ENCODE measurements around the gene FLT4. TPM values are rescaled to one million over a fixed set of nuclear protein-coding genes. Genes with fewer than 3 reads are reported as not detected.

FLT4 gene
- polyA plus RNA-seq, 12 donors: 5.9 to 21.3 (median 7.7) TPM; not detected in 1

DNA sequence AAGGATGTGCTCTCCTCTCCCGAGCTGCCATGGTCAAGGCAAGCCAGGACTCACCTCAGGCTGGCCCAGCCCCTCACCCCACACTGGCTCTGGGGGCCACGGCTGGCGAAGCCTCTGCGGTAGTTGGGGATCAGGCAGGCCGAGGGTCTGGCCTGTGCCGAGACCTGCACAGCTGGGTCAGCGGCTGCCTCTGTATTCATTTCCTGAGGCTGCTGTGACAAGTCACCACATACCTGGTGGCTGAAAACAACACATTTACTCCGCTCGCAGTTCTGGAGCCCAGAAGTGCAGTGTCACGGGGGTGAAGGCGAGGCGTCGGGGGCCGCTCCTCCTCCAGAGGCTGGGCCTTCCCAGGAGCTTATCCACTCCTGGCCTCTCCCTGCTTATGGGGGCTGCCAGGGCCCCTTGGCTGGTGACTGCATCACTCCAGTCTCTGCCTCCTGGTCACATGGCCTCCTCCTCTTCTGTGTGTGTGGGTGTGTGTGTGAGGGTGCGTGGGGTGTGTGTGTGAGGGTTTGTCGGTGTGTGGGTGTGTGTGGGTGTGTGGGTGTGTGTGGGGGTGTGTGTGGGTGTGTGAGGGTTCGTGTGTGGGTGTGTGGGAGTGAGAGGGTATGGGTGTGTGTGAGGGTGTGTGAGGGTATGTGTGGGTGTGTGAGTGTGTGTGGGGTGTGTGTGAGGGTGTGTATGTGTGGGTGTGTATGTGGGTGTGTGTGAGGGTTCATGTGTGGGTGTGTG lies 54.9 kb downstream of the FLT4 start:
- DNase-seq: no peak

DNA sequence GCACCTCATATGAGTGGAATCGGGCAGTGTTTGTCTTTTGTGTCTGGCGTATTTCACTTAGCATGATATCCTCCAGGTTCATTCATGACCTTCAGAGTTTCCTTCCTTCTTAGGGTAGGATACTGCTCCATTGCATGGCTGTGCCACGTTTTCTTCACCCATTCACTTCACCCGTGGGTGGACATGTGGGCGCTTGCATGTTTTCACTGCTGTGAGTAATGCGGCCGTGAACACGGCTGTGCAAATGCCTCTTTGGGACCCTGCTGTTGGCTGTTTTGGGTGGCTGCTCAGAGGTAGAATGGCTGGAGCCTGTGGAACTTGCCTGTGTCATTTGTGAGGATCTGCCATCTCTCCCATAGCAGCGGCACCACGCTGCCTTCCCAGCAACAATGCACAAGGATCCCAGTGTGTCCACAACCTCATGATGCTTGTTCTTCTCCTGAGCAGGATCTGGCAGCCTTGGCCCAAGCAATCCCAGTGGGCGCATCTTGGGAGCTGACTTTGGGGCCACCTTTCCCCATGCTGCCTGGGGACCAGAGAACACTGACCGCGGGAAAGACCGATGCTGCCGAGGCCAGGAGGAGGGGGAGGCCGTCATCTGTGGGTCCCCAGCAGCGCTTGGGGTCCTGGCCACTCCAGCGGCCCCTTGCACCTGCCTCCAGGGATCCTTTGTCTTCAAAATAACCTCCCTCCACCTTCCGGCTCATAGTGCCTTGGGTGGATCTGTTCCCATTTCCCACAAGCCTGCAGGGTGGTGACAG lies 55.8 kb downstream of the FLT4 start:
- no peak for DNase-seq

DNA sequence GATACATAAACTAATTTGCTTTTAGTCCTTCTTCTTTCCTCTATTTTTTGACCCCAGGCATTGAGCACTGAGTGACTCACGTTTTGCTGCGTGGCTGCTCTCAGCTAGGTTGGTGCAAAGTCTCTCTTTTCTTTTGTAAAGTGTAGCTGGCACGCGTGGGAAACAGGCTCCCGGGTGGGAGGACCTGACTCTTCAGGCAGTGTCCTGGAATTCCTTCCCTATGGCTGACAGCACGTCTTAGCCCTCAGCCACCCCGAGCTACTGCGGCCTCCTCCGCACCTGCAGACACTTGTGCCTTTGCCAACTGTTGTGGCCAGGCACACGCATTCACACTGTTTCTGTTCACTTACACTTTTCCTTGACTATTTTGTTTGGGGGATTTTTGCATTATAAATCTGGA lies 57.2 kb downstream of the FLT4 start:
- no peak for DNase-seq

DNA sequence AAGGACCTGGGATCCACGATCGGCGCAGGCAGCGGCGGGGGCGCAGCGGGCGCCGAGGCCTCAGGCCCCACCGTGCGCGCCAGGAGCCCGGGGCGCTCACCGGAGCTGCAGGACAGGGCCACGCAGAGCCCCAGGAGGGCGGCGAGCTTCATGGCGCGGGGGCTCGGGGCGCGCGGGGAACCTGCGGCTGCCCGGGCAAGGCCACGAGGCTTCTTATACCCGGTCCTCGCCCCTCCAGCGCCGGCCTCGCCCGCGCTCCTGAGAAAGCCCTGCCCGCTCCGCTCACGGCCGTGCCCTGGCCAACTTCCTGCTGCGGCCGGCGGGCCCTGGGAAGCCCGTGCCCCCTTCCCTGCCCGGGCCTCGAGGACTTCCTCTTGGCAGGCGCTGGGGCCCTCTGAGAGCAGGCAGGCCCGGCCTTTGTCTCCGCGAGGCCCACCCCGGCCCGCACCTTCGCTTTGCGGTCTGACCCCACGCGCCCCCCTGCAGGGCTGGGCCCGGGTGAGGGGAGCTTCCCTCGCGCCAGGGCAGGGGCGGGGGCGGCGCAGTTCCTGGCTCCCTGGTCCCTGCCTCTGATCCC lies 58.0 kb downstream of the FLT4 start, which contains the start of gene SCGB3A1:
Gene SCGB3A1, minus strand, starts transcription at position 189 of the 577 bp plus-strand sequence. Its CDS starts 37 bp downstream, at position 152.
- DNase-seq: no peak

DNA sequence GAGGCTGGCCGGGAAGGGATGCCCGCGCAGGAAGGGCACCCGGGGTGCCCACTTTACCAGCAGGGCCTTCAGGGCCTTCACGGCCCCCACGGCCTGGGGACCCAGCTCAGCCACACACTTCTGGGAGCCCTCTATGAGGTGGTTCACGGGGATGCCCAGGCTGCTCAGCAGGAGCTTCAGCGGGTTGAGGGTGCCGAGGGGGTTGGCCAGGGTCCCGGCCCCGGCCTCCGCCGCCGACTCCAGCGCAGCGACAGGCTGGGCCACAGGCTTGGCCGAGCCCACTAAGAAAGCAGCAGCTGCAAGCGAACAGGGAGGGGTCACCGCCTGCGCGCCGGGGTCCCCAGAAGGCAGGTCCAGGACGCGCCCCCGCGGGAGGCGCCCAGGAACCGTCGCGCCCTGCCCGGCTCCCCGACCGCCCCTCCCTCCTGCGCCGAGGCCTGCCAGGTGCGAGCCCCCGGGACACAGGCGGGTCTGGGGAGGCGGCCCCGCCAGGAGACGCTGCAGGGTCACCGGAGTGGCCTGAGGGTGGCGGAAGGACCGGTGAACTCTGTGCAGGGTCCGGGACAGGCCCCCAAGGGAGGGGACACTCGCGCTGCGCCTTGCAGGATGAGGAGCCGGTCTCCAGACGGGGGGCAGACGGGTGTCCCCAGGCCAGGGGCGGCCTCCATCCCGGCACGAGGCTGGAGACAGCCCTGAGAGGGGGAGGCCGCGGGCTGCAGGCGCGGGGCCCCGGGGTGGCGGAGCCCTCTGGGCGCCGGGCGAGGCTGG lies 58.7 kb downstream of the FLT4 start:
- no peak for DNase-seq

DNA sequence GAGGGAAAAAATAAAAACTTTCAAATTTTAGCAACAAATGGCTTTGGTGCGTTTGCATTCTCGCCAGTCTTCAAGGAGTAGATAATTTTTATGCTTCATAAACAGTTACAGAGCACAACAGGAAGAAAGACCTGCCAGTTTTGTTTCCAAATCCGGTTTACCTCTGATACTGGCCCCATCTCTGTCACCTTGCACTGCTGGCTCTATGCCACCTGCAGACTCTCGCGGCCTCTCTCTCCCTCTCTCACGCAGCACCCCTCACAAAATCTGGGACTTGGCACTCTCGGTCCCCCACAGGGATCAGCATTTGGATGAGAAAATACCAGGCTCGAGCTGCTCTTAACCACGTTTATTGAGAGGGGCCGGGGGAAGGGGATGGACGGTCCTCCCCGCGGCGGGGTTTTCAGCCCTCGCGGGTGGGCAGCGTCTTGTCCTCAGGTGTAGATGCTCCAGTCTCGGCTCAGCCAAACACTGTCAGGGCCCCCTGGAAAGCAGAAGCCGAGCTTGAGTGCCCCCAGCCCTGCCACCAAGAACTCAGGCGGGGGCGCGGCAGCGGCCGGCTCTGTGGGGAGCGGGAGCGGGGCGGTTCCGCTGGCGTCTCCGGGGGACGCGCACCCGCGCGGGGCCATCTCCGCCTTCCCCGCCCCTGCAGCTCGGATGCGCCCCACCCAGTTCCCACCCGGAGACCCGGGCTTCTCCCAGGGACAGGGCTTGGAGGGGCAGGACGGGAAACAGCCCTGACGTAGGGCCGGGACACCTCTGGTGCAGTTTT lies 59.4 kb downstream of the FLT4 start:
- no peak for DNase-seq

DNA sequence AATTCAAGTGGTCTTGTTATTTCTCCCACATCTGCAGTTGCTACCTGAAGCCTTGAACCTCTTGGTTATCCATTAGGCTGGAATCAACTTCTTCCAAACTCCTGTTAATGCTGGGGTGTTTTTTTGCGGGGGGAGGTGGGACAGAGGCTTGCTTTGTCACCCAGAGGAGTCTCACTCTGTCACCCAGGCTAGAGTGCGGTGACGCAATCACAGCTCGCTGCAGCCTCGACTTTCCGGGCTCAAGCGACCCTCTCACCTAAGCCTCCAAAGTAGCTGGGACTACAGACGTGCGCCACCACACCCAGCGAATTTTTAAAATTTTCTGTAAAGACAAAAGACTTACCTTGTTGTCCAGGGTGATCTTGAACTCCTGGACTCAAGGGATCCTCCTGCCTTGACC lies 62.5 kb downstream of the FLT4 start:
- no peak for DNase-seq

DNA sequence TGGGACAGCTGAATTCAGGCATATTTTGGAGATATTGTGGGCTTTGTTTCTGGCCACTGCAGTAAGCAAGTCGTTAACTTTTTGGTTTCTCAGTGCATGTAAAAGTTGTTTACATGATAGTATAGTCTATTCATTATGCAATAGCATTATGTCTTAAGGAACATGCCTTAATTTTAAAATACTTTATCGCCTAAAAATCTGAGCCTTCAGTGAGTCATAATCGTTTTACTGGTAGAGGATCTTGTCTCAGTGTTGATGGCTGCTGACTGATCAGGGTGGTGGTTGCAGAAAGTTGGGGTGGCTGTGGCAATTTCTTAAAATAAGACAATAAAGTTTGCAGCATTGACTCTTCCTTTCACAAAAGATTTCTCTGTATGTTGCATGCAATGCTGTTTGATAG lies 63.2 kb downstream of the FLT4 start:
- no peak for DNase-seq

DNA sequence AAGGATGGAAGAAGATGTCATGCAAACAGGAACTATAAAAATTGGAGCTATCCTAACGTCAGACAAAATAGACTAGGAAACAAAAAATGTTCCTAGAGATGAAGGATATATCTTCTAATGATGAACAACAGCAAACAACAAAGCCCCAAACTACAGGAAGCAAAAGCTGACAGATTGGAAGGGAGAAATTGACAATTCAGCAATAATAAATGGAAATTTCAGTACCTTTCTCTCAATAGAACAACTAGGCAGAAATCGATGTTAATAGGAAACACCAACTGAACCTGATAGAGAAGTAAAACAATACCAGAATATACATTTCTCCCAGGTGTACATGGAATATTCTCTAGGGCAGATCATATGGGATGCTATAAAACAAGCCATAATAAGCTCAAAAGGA lies 65.7 kb downstream of the FLT4 start:
- DNase-seq: no peak

DNA sequence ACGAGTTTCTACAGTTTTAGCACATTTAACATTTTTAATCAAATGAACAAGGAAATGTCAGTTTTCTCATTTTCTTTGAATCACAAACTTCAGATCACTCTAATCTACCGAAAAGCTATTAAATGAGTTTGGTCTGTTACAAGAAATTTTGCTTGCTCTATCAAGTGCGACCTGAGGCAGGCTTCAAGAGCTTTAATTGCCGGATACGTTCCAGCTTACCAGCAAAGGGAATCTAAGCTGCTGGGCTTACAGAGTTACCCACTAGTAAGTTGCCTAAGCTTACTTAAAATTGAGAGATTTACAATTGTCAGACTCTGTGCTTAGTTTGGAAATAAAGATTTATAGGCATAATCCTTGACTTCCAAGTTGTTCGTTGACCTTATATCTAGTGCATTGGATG lies 68.7 kb downstream of the FLT4 start:
- no peak for DNase-seq

DNA sequence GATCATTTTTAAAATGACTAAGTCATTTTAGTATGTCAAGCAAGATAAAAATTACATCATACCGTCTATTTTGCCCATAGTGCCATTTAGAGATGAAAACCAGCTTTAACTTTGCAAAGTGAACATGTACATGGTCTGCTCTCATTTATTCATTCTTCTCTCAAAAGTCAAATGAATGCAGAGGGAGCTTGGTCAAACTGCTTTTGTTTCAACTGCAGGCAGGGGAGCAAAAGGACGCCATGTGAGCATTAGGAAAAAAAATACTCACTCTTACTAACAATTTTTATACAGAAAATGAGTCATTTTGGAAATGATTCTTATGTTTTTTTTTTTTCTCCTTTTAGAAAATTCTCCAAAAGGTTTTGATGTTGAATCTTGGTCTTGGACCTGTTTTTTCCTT lies 73.8 kb downstream of the FLT4 start:
- DNase-seq: no peak

DNA sequence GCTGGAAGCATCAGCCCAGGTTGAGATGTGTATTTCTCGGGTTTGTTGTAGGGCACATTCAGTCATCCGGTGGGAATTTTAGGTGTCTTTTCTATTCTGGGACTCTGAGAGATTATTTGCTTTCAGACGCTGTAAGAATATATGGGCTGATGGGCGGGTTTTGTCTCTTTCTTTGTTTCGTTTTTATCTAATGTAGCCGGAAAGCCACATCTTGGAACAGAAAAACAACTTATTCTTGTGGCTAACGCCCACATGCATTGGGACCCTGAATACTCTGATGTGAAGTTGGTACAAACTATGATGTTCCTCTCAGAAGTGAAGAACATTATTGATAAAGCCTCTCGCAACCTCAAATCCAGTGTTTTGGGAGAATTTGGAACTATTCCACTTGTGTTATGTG lies 80.5 kb downstream of the FLT4 start:
- no peak for DNase-seq

DNA sequence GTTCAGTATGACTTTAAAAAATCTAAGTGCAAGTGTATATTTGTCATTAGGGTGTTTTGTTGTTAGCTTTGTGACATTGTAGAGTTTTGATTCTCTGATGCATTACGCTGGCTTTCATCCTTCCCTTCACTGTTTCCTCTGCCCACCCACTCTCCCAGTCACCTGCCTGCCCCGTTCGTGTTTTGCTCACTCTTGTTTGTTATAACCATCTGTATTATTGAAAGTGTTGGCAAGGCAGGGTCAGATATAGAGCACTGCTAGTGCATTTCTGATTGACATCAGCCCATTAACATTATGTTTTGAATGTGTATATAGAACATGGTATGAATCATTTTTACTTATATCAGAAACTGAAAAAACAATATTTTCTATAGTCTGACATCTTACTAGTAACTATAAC lies 85.4 kb downstream of the FLT4 start:
- no peak for DNase-seq

DNA sequence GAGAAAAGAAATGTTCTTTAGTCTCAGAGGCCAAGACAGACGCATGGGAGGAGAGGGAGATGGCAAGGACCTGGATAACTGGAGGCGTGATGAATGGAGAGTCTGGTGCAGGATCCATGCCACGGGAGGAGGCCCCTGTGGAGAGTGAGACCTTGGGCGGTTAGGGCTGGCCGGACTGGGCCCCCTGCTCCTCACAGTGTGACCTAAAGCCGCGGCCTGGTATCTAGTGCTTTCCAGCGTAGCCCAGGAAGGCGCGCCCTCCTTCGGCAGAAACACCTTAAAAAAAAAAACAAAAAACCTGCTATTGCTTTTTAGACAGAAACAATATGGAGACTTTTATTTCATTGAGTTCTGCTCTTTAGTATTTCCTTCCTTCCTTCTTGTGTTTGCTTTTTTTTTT lies 91.2 kb downstream of the FLT4 start:
- DNase-seq: no peak

DNA sequence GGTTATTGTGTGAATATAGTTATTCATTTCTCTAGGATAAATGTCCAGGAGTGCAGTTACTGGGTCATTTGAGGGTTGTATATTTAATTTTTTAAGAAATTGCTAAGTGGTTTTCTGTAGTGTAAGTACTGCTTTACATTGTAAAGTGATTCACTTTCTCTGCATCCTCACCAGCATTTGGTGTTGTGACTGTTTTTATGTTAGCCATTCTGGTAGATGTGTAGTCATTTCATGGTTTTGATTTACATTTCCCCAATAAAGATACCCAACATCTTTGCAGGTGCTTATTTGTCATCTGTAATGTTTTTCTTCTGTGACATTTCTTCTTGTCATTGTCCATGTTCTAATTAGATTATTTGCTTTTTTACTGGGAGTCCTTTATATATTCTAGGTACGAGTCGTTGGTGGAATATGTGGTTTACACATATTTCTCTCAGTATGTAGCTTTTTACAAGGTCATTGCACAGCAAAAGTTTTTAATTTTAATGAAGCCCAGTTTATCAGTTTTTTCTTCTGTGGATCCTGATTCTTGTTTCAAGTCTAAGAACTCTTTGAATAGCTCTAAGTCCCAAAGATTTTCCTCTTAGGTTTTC lies 92.1 kb downstream of the FLT4 start:
- no peak for DNase-seq

DNA sequence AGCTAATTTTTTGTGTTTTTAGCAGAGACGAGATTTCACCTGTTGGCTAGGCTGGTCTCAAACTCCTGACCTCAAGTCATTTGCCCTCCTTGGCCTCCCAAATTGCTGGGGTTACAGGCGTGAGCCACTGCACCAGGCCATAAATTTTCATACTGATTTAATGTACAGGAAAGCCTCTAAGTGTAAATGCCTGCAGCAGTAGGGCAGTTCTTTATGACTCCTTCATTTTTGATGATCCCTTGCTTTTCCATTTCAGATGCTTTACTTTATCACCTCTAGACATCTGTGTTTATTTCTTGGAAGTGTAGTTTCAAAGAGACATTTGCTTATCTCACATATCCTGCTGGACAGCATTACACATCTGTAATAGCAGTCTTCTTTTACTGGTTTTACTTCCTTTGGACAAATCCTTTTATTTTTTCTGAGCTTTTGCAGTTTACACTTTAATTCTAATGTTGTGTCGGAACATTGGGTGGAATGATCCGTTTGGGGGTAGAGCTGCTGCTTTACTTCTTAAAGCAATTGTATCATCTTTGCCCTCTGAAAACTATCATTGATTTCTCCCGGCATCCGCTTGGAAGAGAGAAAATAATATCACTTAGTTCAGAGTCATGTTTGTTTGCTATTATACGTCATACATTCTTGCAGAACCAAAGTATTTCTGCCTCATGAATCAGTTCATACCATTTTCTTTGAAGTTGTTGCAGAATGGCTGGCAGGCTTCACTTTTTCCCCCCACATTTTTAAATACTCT lies 94.1 kb downstream of the FLT4 start:
- DNase-seq: no peak

DNA sequence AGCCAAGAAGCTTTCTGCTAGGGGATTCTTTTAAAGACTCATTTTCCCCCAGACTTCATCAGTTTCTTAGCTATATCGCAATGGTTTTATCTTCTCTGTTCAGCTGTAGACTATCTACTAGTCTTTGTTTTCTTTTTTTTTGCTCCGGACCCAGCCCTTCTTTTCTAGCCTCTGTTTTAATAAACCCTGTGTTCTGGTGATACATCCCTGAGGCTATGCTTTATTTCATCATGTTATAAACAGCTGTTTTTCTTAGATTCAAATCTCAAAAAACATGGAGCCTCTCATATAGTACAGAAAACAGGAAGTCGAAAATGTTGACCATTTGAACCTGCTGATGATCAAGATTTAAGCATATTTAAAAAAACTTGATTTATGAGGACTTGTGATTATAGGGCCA lies 95.9 kb downstream of the FLT4 start:
- DNase-seq: no peak

Data from muscle of arm (tissue), 12 donors.